GM12878 (cell line): ENCODE results near the gene STAT5A. TPM values are rescaled to one million over a fixed set of nuclear protein-coding genes. Genes with fewer than 3 reads are reported as not detected.

ENCODE experiments used
- ATAC-seq: fragments of 200-7000 bp; cut with Tn5 transposase; 3 replicates; pipeline ENCODE4 v1.9.1; 2020; ENCODE audit warnings: mild to moderate bottlenecking, moderate library complexity
- BruUV-seq: library from RNA; stranded (reverse); fragments of 400-500 nt; replicated peaks from 2 replicates; lab custom pipeline; 2021; lab: Mats Ljungman, UMichigan
- CTCF ChIA-PET: fragments of 300-600 bp; sonication (Branson Sonifier 250); formaldehyde crosslinking; extraction: SDS; loops from one replicate; lab custom pipeline; 2021; ENCODE audit warnings: inconsistent platforms; lab: Yijun Ruan, JAX
- POLR2A ChIA-PET: fragments of 350-600 bp; formaldehyde crosslinking; extraction: SDS; loops from one replicate; lab custom pipeline; 2021; ENCODE audit warnings: inconsistent platforms; lab: Charles Lee
- RAD21 ChIA-PET: fragments of 300-600 bp; sonication (Branson Sonifier 250); formaldehyde crosslinking; loops from one replicate; lab custom pipeline; 2023; ENCODE audit warnings: antibody characterized with exemption; ENCODE audit not compliant: unreplicated experiment; lab: Charles Lee
- SMC1A ChIA-PET: fragments of 300-600 bp; sonication (Branson Sonifier 250); formaldehyde crosslinking; loops from one replicate; lab custom pipeline; 2023; ENCODE audit not compliant: unreplicated experiment, uncharacterized antibody; lab: Charles Lee
- DNase-seq: peaks from one replicate; pipeline ENCODE4 v3.0.0-alpha.2; 2011; ENCODE audit warnings: low read depth, low spot score
- FAIRE-seq: peaks from 3 replicates; lab custom pipeline; 2011; peaks lifted over from hg19 to GRCh38; lab: Jason Lieb, UNC
- H2AFZ ChIP-seq: 2 replicates; pipeline ENCODE4 v1.6.0; 2011; ENCODE audit warnings: low read depth, low read length, control low read depth; ENCODE audit not compliant: control insufficient read depth
- H3K27ac ChIP-seq: 2 replicates; pipeline ENCODE4 v1.5.1; 2011; ENCODE audit warnings: control low read depth; ENCODE audit not compliant: control insufficient read depth, insufficient read depth
- H3K27me3 ChIP-seq, 2 experiments: replicated peaks in 1 of 2; 2 replicates each; pipeline versions ENCODE4 v1.6.0 to v1.6.1; 2011; ENCODE audit warnings: low read length in 1 of 2; ENCODE audit not compliant: control insufficient read depth in 2 of 2, insufficient read depth in 2 of 2
- H3K36me3 ChIP-seq, 2 experiments: 2 replicates each; pipeline ENCODE4 v1.5.1; 2011; ENCODE audit warnings: low read length in 1 of 2; ENCODE audit not compliant: control insufficient read depth in 2 of 2, insufficient read depth in 2 of 2
- H3K4me1 ChIP-seq: 2 replicates; pipeline ENCODE4 v1.6.1; 2011; ENCODE audit warnings: mild to moderate bottlenecking, low read length, moderate library complexity, mixed read lengths; ENCODE audit not compliant: control insufficient read depth, insufficient read depth
- H3K4me2 ChIP-seq: 2 replicates; pipeline ENCODE4 v1.6.0; 2011; ENCODE audit warnings: control low read depth; ENCODE audit not compliant: control insufficient read depth, insufficient read depth
- H3K4me3 ChIP-seq: fragments of 200-600 bp; sonication (generic); 2 replicates; pipeline ENCODE4 v1.5.1; 2016
- H3K79me2 ChIP-seq: 2 replicates; pipeline ENCODE4 v1.6.0; 2011; ENCODE audit warnings: low read length; ENCODE audit not compliant: control insufficient read depth, insufficient read depth
- H3K9ac ChIP-seq: 2 replicates; pipeline ENCODE4 v1.8.0; 2011; ENCODE audit warnings: low read length, control low read depth, mixed read lengths; ENCODE audit not compliant: control insufficient read depth, insufficient read depth
- H3K9me3 ChIP-seq: replicated peaks from 3 replicates; pipeline ENCODE4 v1.5.1; 2011; ENCODE audit warnings: mild to moderate bottlenecking, low read length; ENCODE audit not compliant: control insufficient read depth, insufficient read depth
- H4K20me1 ChIP-seq: 2 replicates; pipeline ENCODE4 v1.6.0; 2011; ENCODE audit not compliant: control insufficient read depth, insufficient read depth
- BCL11A ChIP-seq: IDR thresholded peaks from 2 replicates; pipeline ENCODE4 v1.6.1; 2011; ENCODE audit warnings: low read depth, low read length
- CHD2 ChIP-seq: IDR thresholded peaks from 2 replicates; pipeline ENCODE4 v1.6.1; 2011; ENCODE audit warnings: low read depth, low read length, improper control_type of control experiment, borderline replicate concordance
- DPF2 ChIP-seq: fragments of 450-650 bp; IDR thresholded peaks from 2 replicates; pipeline ENCODE4 v1.6.1; 2017; ENCODE audit warnings: mild to moderate bottlenecking
- JUNB ChIP-seq: IDR thresholded peaks from 2 replicates; pipeline ENCODE4 v1.6.1; 2016; ENCODE audit warnings: antibody characterized with exemption, mild to moderate bottlenecking
- KDM1A ChIP-seq: fragments of 200-600 bp; sonication (generic); IDR thresholded peaks from 2 replicates; pipeline ENCODE4 v1.6.1; 2016; ENCODE audit warnings: borderline replicate concordance
- LARP7 ChIP-seq: fragments of 450-650 bp; IDR thresholded peaks from 2 replicates; pipeline ENCODE4 v1.6.1; 2017; ENCODE audit warnings: mild to moderate bottlenecking
- MEF2B ChIP-seq: fragments of 450-650 bp; IDR thresholded peaks from 2 replicates; pipeline ENCODE4 v1.6.1; 2018; ENCODE audit warnings: mild to moderate bottlenecking, moderate library complexity; ENCODE audit not compliant: partially characterized antibody, poor library complexity, severe bottlenecking
- MTA2 ChIP-seq: fragments of 450-650 bp; IDR thresholded peaks from 2 replicates; pipeline ENCODE4 v1.6.1; 2016; ENCODE audit warnings: low read depth, mild to moderate bottlenecking, moderate library complexity
- NFXL1 ChIP-seq: fragments of 450-650 bp; IDR thresholded peaks from 2 replicates; pipeline ENCODE4 v1.6.1; 2017; ENCODE audit warnings: antibody characterized with exemption, mild to moderate bottlenecking, borderline replicate concordance
- NFYA ChIP-seq: IDR thresholded peaks from 2 replicates; pipeline ENCODE4 v1.6.1; 2011; ENCODE audit warnings: low read depth, mild to moderate bottlenecking, low read length, improper control_type of control experiment, borderline replicate concordance
- NR2C1 ChIP-seq: fragments of 450-650 bp; IDR thresholded peaks from 2 replicates; pipeline ENCODE4 v1.6.1; 2017; ENCODE audit warnings: antibody characterized with exemption, mild to moderate bottlenecking, moderate library complexity
- POLR2AphosphoS2 ChIP-seq: IDR thresholded peaks from 2 replicates; pipeline ENCODE4 v1.6.1; 2011; ENCODE audit warnings: low read depth, mild to moderate bottlenecking, low read length, improper control_type of control experiment, moderate library complexity
- SP1 ChIP-seq: IDR thresholded peaks from one replicate; pipeline ENCODE4 v1.6.1; 2011; ENCODE audit warnings: low read depth, low read length
- SRF ChIP-seq, 2 experiments: IDR thresholded peaks; 2 replicates each; pipeline ENCODE4 v1.6.1; 2011; ENCODE audit warnings: low read depth in 2 of 2, low read length in 2 of 2, mild to moderate bottlenecking in 1 of 2, moderate library complexity in 1 of 2
- TBL1XR1 ChIP-seq: IDR thresholded peaks from 2 replicates; pipeline ENCODE4 v1.6.1; 2012; ENCODE audit warnings: low read depth, low read length, improper control_type of control experiment
- YBX1 ChIP-seq: fragments of 450-650 bp; IDR thresholded peaks from 2 replicates; pipeline ENCODE4 v1.6.1; 2016; ENCODE audit warnings: antibody characterized with exemption
- WGBS: methylation state at CpG from one replicate; pipeline ENCODE4 v1.1.6; 2016; ENCODE audit warnings: low lambda C conversion rate; ENCODE audit not compliant: insufficient replicate concordance, insufficient coverage; ENCODE audit errors: missing lambda C conversion rate; 5-methylcytosine and 5-hydroxymethylcytosine counted together
- in situ Hi-C: fragments of 300-500 bp; cut with MboI; formaldehyde crosslinking; loops from 9 replicates; pipeline ENCODE4 v1.14.3; 2018; ENCODE audit warnings: mixed read lengths
- intact Hi-C: fragments of 100-400 bp; cut with micrococcal nuclease; formaldehyde crosslinking; loops from one replicate; pipeline ENCODE4 v1.14.2; 2022; ENCODE audit not compliant: unreplicated experiment
- polyA plus RNA-seq, 11 experiments: library from polyadenylated mRNA; depleted of rRNA in 4 of 11; unstranded in 6 of 11; stranded (reverse) in 5 of 11; fragments of >200 nt; fragmentation: Nextera tagmentation in 4 of 11; fragmentation: Illumina TruSeq in 1 of 11; extraction: Ambion mirVana in 4 of 11; extraction: Trizol in 1 of 11; gene quantifications; 1 replicate in 1 of 11; 2 replicates in 10 of 11; pipeline versions ENCODE4 v1.2.1 to v1.2.3, GENCODE V29; 2011 to 2016; ENCODE audit warnings: inconsistent platforms in 2 of 11, missing spikeins in 2 of 11, low read depth in 1 of 11
- total RNA-seq, 4 experiments: library from RNA; depleted of rRNA in 3 of 4; stranded (reverse); fragments of >200 nt in 3 of 4; fragmentation: Illumina TruSeq in 1 of 4; extraction: Trizol in 1 of 4; gene quantifications; 2 replicates each; pipeline versions ENCODE4 v1.2.1 to v1.2.3, GENCODE V29; 2013 to 2021
- TF ChIP-seq, protein P1 (sequence below): IDR thresholded peaks from 2 replicates; pipeline ENCODE4 v1.6.1; 2011; ENCODE audit warnings: low read depth, low read length, improper control_type of control experiment, borderline replicate concordance
- TF ChIP-seq, protein P2 (sequence below): fragments of 450-650 bp; IDR thresholded peaks from 2 replicates; pipeline ENCODE4 v1.6.1; 2017; ENCODE audit warnings: borderline replicate concordance

STAT5A gene
- total and polyA plus RNA-seq, 10 of the 15 experiments (the other 5 are each of a cell fraction or from before 2014, with no cell fraction given) = 14.8 to 86.4 (median 41.5) TPM

DNA sequence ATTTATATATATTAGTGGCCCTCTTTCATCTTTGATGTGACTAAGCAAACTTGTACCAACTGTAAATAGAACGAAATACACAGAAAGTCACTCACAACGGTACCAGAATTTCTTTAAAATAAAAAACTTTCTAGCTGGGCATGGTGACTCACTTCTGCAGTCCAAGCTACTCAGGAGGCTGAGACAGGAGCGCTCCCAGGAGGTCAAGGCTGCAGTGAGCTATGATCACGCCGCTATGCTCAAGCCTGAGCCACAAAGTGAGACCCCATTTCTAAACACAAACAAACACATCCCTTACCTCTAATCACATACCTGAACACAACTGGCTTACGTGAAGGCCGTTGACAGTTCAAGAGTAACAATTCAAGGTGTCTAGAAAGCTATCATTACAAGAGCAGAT lies 41.8 kb upstream of the STAT5A start:
- intact Hi-C loops = no loop called here
- DNase-seq = no peak
- H3K4me1 ChIP-seq = peaks cover 27% of the 10 kb centered on the region
- no peak overlapping the region for H3K27ac ChIP-seq
- H3K4me3 ChIP-seq = no peak overlapping the region
- BruUV-seq = no TSS peak
- H3K4me2 ChIP-seq = no peak overlapping the region
- SMC1A ChIA-PET = interaction anchor here (1.3 to 1.8 kb wide), 3 partner anchors 23 to 156 kb away, joined by 3 to 6 read pairs (median 4); no protein-coding TSS in a partner anchor
- H3K9me3 ChIP-seq = no peaks in the 10 kb centered on the region
- RAD21 ChIA-PET = interaction anchor here (2.6 kb wide), 1 partner anchor 43 kb away, joined by 12 read pairs; the partner anchor contains the start of gene STAT5A
- ATAC-seq = no peak
- H3K36me3 ChIP-seq = no peaks in the 10 kb centered on the region
- 77% methylated on average over 7 of the region's 7 CpGs for WGBS
- H3K9ac ChIP-seq = no peak overlapping the region
- CTCF ChIA-PET = interaction anchor here (0.6 to 6.4 kb wide), 4 partner anchors 23 to 871 kb away, joined by 3 to 50 read pairs (median 3); no protein-coding TSS in a partner anchor
- H2AFZ ChIP-seq = no peak overlapping the region
- TF ChIP-seq NFYA = no peak
- no peak for TF ChIP-seq JUNB
- no peak for TF ChIP-seq MEF2B
- no peak for TF ChIP-seq MTA2
- TF ChIP-seq LARP7 = no peak
- no peak for TF ChIP-seq BCL11A
- no peak for TF ChIP-seq KDM1A
- TF ChIP-seq POLR2AphosphoS2 = no peak
- TF ChIP-seq, protein P1, sequence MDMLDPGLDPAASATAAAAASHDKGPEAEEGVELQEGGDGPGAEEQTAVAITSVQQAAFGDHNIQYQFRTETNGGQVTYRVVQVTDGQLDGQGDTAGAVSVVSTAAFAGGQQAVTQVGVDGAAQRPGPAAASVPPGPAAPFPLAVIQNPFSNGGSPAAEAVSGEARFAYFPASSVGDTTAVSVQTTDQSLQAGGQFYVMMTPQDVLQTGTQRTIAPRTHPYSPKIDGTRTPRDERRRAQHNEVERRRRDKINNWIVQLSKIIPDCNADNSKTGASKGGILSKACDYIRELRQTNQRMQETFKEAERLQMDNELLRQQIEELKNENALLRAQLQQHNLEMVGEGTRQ = no peak
- TF ChIP-seq SRF (IDR thresholded peaks at IDR 0.05; ENCODE audit: low read depth in 2 of 2, low read length in 2 of 2) = no peak
- no peak for TF ChIP-seq DPF2
- TF ChIP-seq NR2C1 = no peak
- no peak for TF ChIP-seq YBX1
- TF ChIP-seq CHD2 = no peak
- TF ChIP-seq TBL1XR1 = no peak
- TF ChIP-seq, protein P2, sequence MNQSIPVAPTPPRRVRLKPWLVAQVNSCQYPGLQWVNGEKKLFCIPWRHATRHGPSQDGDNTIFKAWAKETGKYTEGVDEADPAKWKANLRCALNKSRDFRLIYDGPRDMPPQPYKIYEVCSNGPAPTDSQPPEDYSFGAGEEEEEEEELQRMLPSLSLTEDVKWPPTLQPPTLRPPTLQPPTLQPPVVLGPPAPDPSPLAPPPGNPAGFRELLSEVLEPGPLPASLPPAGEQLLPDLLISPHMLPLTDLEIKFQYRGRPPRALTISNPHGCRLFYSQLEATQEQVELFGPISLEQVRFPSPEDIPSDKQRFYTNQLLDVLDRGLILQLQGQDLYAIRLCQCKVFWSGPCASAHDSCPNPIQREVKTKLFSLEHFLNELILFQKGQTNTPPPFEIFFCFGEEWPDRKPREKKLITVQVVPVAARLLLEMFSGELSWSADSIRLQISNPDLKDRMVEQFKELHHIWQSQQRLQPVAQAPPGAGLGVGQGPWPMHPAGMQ = no peak
- no peak for TF ChIP-seq NFXL1
- no peak for TF ChIP-seq SP1
- peaks cover 27% of the 10 kb centered on the region for H3K79me2 ChIP-seq
- in situ Hi-C loops = no loop called here
- no peak for FAIRE-seq
- no peaks in the 10 kb centered on the region for H4K20me1 ChIP-seq
- no peaks in the 10 kb centered on the region for H3K27me3 ChIP-seq
- POLR2A ChIA-PET = interaction anchor here (1.1 to 1.2 kb wide), 3 partner anchors 14 to 52 kb away, joined by 3 to 4 read pairs (median 3); partner anchors contain the start of gene GHDC
